Neural progenitor cell (in vitro differentiated cells): ENCODE results near the gene CCT7. TPM values are rescaled to one million over a fixed set of nuclear protein-coding genes. Genes with fewer than 3 reads are reported as not detected.

Source experiments
- DNase-seq: peaks from one replicate; pipeline ENCODE4 v3.0.0-alpha.2; 2016; ENCODE audit warnings: low spot score
- H2AFZ ChIP-seq: fragments of 200-600 bp; sonication (generic); replicated peaks from 2 replicates; pipeline ENCODE4 v1.6.1; 2016; ENCODE audit warnings: antibody characterized with exemption
- H3F3A ChIP-seq: fragments of 200-600 bp; sonication (generic); 2 replicates; pipeline ENCODE4 v1.6.1; 2016; ENCODE audit warnings: antibody characterized with exemption, low read depth
- H3K27ac ChIP-seq: fragments of 200-600 bp; sonication (generic); 2 replicates; pipeline ENCODE4 v1.5.1; 2016; ENCODE audit warnings: mild to moderate bottlenecking
- H3K27me3 ChIP-seq: fragments of 200-600 bp; sonication (generic); 2 replicates; pipeline ENCODE4 v1.6.1; 2016; ENCODE audit warnings: mild to moderate bottlenecking, moderate library complexity
- H3K36me3 ChIP-seq: fragments of 200-600 bp; sonication (generic); 2 replicates; pipeline ENCODE4 v1.5.1; 2016
- H3K4me1 ChIP-seq: fragments of 200-600 bp; sonication (generic); 2 replicates; pipeline ENCODE4 v1.6.1; 2016; ENCODE audit warnings: mixed run types
- H3K4me2 ChIP-seq: fragments of 200-600 bp; sonication (generic); 2 replicates; pipeline ENCODE4 v1.6.1; 2016
- H3K4me3 ChIP-seq: fragments of 200-600 bp; sonication (generic); 2 replicates; pipeline ENCODE4 v1.5.1; 2016
- H3K79me2 ChIP-seq: fragments of 200-600 bp; sonication (generic); 2 replicates; pipeline ENCODE4 v1.6.1; 2016; ENCODE audit warnings: low read depth
- H3K9ac ChIP-seq: fragments of 200-600 bp; sonication (generic); 2 replicates; pipeline ENCODE4 v1.6.1; 2016
- H3K9me3 ChIP-seq: fragments of 200-600 bp; sonication (generic); 2 replicates; pipeline ENCODE4 v1.5.1; 2016; ENCODE audit warnings: low read depth
- H4K20me1 ChIP-seq: fragments of 200-600 bp; sonication (generic); 2 replicates; pipeline ENCODE4 v1.6.1; 2016; ENCODE audit warnings: low read depth
- H3K27ac Mint-ChIP-seq: 3 replicates; pipeline ENCODE4 v1.8.0; 2021; ENCODE audit warnings: mixed read lengths
- H3K27me3 Mint-ChIP-seq: 2 replicates; pipeline ENCODE4 v1.8.0; 2022; ENCODE audit warnings: low read depth, mild to moderate bottlenecking, inconsistent platforms, moderate library complexity, mixed read lengths; ENCODE audit not compliant: insufficient read depth
- H3K36me3 Mint-ChIP-seq: 3 replicates; pipeline ENCODE4 v1.8.0; 2021; ENCODE audit warnings: mixed read lengths
- H3K4me1 Mint-ChIP-seq: 3 replicates; pipeline ENCODE4 v1.8.0; 2021; ENCODE audit warnings: mixed read lengths
- H3K4me3 Mint-ChIP-seq: 3 replicates; pipeline ENCODE4 v1.8.0; 2021; ENCODE audit warnings: mild to moderate bottlenecking, moderate library complexity, mixed read lengths
- H3K9me3 Mint-ChIP-seq: 3 replicates; pipeline ENCODE4 v1.8.0; 2020; ENCODE audit warnings: mixed read lengths
- EZH2 ChIP-seq: fragments of 200-600 bp; sonication (generic); IDR thresholded peaks from 2 replicates; pipeline ENCODE4 v1.6.1; 2017; ENCODE audit warnings: antibody characterized with exemption, mild to moderate bottlenecking, moderate library complexity
- EZH2phosphoT487 ChIP-seq: fragments of 200-600 bp; sonication (generic); IDR thresholded peaks from 2 replicates; pipeline ENCODE4 v1.6.1; 2017; ENCODE audit warnings: antibody characterized with exemption
- total RNA-seq: library from RNA; depleted of rRNA; stranded (reverse); fragments of >200 nt; gene quantifications from 2 replicates; pipeline ENCODE4 v1.2.3, GENCODE V29; 2015; ENCODE audit warnings: low replicate concordance
- TF ChIP-seq, protein P1 (sequence below): fragments of 200-600 bp; sonication (generic); IDR thresholded peaks from 2 replicates; pipeline ENCODE4 v1.5.1; 2017; ENCODE audit warnings: antibody characterized with exemption, mild to moderate bottlenecking

The CCT7 gene
- total RNA-seq, 1 donor from 2014 or later, result 456 TPM

DNA sequence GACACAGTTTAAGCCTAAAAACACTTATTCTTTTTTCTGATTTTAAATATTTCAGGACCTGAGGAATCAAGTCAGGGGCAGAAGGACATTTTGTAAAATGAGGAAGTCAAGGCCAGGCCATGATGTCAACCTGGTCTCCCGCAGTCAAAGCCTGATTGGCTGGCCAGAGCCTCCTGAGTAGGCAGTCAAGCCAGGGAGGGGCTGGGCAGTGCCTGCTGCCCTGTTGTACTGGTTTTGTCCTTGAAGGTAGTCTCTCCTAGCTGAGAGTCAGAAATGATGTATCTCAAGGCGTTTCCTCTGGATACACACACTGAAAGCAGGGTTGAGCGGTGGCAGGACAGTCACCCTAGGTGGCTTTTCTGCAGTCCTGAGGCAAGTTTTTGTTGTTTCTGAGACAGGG lies 19.8 kb downstream of the CCT7 start:
- Histone ChIP-seq H3K27me3 (no peaks in the 10 kb centered on the region), H3K36me3 (peaks cover under 1% of the 10 kb centered on the region), H3K79me2 (no peaks in the 10 kb centered on the region), H3K9me3 (no peaks in the 10 kb centered on the region), H4K20me1 (peaks cover 39% of the 10 kb centered on the region), H2AFZ (no peak overlapping the region), H3K9ac (no peak overlapping the region), H3K4me2 (no peak overlapping the region), H3F3A (peaks cover 19% of the 10 kb centered on the region), H3K4me1 (peaks cover 10% of the 10 kb centered on the region), H3K27ac (no peak overlapping the region), H3K4me3 (no peak overlapping the region)
- Mint-ChIP-seq H3K9me3 (no peaks in the 10 kb centered on the region), H3K4me1 (no peaks in the 10 kb centered on the region), H3K27me3 (no peaks in the 10 kb centered on the region), H3K27ac (no peak overlapping the region), H3K36me3 (peaks cover 32% of the 10 kb centered on the region), H3K4me3 (no peak overlapping the region)
- DNase-seq, result no peak
- TF ChIP-seq, protein P1, sequence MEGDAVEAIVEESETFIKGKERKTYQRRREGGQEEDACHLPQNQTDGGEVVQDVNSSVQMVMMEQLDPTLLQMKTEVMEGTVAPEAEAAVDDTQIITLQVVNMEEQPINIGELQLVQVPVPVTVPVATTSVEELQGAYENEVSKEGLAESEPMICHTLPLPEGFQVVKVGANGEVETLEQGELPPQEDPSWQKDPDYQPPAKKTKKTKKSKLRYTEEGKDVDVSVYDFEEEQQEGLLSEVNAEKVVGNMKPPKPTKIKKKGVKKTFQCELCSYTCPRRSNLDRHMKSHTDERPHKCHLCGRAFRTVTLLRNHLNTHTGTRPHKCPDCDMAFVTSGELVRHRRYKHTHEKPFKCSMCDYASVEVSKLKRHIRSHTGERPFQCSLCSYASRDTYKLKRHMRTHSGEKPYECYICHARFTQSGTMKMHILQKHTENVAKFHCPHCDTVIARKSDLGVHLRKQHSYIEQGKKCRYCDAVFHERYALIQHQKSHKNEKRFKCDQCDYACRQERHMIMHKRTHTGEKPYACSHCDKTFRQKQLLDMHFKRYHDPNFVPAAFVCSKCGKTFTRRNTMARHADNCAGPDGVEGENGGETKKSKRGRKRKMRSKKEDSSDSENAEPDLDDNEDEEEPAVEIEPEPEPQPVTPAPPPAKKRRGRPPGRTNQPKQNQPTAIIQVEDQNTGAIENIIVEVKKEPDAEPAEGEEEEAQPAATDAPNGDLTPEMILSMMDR, result no peak
- TF ChIP-seq EZH2phosphoT487 (no peak), EZH2 (no peak)

DNA sequence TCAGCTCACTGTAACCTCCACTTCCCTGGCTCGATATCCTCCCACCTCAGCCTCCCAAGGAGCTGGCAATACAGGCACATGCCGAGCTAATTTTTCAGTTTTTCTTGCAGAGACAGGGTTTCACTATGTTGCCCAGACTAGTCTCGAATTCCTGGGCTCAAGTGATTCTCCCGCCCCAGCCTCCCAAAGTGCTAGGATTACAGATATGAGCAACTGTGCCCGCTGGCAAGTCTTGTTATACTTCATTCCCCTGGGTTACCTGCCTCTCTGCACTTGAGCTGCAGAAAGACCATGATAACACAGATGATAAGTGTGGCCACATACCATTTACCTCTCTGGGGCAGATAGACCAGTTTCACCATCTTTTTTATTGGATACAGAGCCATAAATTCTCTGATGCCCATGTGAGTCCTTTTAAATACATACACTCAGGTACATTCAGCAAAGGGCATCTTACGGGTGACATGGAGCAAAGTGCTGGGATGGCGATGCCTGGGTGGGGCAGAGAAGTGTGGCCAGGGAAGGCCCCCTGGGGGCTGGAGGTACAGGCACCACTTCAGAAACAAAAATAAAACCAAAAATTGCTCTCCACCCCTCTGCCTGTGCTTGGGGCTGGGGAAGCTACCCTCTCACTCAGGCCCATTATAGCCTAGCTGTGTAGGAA lies 20.4 kb downstream of the CCT7 start:
- no peaks in the 10 kb centered on the region for H3K36me3 ChIP-seq

DNA sequence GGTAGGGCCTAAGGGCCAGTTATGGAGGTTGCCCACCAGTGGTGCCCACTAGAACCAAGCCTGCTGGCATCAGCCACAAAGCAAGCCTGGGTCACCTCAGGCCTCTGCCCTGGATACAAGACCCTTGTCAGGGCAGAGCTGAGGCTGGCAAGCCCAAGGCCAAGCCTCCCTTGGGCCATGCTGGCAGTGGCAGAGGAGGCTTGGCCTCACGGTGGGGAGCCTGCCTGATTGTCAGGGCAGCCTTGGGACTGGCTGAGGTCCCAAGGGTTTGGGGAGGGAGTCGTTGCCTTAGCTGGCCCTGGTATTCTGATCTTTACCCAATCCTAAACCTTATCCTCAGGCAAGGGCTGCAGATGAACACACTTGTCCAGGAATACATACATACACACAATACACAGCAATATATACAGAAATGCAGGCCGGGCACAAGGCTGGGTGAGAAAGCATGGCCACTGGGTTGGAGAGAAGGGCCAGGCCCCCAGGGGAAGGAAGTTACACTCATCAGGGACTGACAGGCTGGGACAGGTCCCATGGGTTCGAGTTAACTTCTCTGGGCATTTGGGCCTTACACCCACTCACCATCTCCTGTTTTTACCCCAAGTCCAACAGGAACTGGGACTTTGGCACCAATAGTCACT lies 21.0 kb downstream of the CCT7 start:
- DNase-seq, result no peak
- no peaks in the 10 kb centered on the region for H3K36me3 ChIP-seq

More for the DNA sequence above, 20.4 kb downstream of the CCT7 start:
- TF ChIP-seq, protein P1, result no peak
- TF ChIP-seq EZH2phosphoT487 (no peak), EZH2 (no peak)
- no peak overlapping the region for H3K27ac ChIP-seq
- H3K27me3 Mint-ChIP-seq, result no peaks in the 10 kb centered on the region
- no peaks in the 10 kb centered on the region for H3K27me3 ChIP-seq
- no peak overlapping the region for H3K4me2 ChIP-seq
- no peak overlapping the region for H2AFZ ChIP-seq
- H4K20me1 ChIP-seq, result peaks cover 39% of the 10 kb centered on the region
- no peak overlapping the region for H3K9ac ChIP-seq
- peaks cover 19% of the 10 kb centered on the region for H3F3A ChIP-seq
- no peaks in the 10 kb centered on the region for H3K4me1 Mint-ChIP-seq
- no peak overlapping the region for H3K4me3 ChIP-seq
- no peaks in the 10 kb centered on the region for H3K79me2 ChIP-seq
- H3K9me3 ChIP-seq, result no peaks in the 10 kb centered on the region
- peaks cover 10% of the 10 kb centered on the region for H3K4me1 ChIP-seq
- H3K27ac Mint-ChIP-seq, result no peak overlapping the region
- no peak overlapping the region for H3K4me3 Mint-ChIP-seq
- DNase-seq, result no peak
- peaks cover 28% of the 10 kb centered on the region for H3K36me3 Mint-ChIP-seq
- H3K9me3 Mint-ChIP-seq, result no peaks in the 10 kb centered on the region

More for the DNA sequence above, 21.0 kb downstream of the CCT7 start:
- H2AFZ ChIP-seq, result no peak overlapping the region
- no peak overlapping the region for H3K4me2 ChIP-seq
- no peaks in the 10 kb centered on the region for H3K79me2 ChIP-seq
- Mint-ChIP-seq H3K4me3 (no peak overlapping the region), H3K27me3 (no peaks in the 10 kb centered on the region), H3K36me3 (peaks cover 22% of the 10 kb centered on the region), H3K27ac (no peak overlapping the region), H3K4me1 (no peaks in the 10 kb centered on the region), H3K9me3 (no peaks in the 10 kb centered on the region)
- peaks cover 19% of the 10 kb centered on the region for H3F3A ChIP-seq
- no peak overlapping the region for H3K27ac ChIP-seq
- H3K9ac ChIP-seq, result no peak overlapping the region
- H4K20me1 ChIP-seq, result peaks cover 36% of the 10 kb centered on the region
- peaks cover 10% of the 10 kb centered on the region for H3K4me1 ChIP-seq
- TF ChIP-seq EZH2 (no peak), EZH2phosphoT487 (no peak)
- TF ChIP-seq, protein P1, result no peak
- H3K27me3 ChIP-seq, result no peaks in the 10 kb centered on the region
- H3K4me3 ChIP-seq, result no peak overlapping the region
- H3K9me3 ChIP-seq, result no peaks in the 10 kb centered on the region
